ENCODE data around the gene MAP3K14.

GRCh38 chr17:45255358-45255757 is 61.5 kb downstream of the MAP3K14 start:
- TF ChIP-seq CTCF (conservative IDR thresholded peaks at IDR 0.05; ENCODE audit: low read depth, low read length) (no peak), EZH2phosphoT487 (IDR thresholded peaks at IDR 0.05; ENCODE audit: borderline replicate concordance, low read length) (no peak), EZH2 (IDR thresholded peaks at IDR 0.05; ENCODE audit: low read length, unreplicated experiment) (no peak)
